GM12864 (cell line): ENCODE results near the gene TMEM131L.

Source experiments
- DNase-seq: peaks from one replicate; pipeline ENCODE4 v3.0.0-alpha.2; 2011; ENCODE audit warnings: low read depth
- H3K4me3 ChIP-seq: 2 replicates; pipeline ENCODE4 v1.5.1; 2011; ENCODE audit warnings: mild to moderate bottlenecking, low read depth, low read length, control low read depth
- CTCF ChIP-seq: IDR thresholded peaks from 2 replicates; pipeline ENCODE4 v1.5.1; 2011; ENCODE audit warnings: low read depth, mild to moderate bottlenecking, moderate library complexity, low read length, control low read depth, inconsistent platforms; ENCODE audit errors: missing control alignments

Gene TMEM131L

DNA sequence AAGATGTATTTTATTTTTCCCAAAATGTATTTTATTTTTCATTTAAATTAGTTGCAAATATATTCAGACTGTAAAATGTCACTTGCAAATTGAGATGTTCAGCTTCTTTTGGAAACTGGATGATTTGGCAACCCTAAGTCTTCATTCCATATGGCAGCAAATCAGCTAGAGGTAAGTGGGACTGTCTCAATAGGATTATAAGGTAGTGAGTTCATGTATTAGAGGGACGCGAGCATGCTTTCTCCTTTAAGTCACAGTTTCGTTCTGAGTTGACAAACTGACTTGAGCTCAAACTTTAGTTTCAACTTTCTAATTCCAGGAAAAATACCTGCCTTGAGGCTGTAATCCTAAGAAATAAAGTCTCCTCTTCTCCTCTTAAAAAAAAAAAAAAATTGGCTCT, 44.2 kb upstream of the TMEM131L start:
- TF ChIP-seq CTCF = no peak
- H3K4me3 ChIP-seq = no peak overlapping the region
- no peak for DNase-seq

GRCh38 chr4:153426207-153426885, 39.8 kb upstream of the TMEM131L start:
- no peak for TF ChIP-seq CTCF
- no peak for DNase-seq
- H3K4me3 ChIP-seq = no peak overlapping the region

DNA sequence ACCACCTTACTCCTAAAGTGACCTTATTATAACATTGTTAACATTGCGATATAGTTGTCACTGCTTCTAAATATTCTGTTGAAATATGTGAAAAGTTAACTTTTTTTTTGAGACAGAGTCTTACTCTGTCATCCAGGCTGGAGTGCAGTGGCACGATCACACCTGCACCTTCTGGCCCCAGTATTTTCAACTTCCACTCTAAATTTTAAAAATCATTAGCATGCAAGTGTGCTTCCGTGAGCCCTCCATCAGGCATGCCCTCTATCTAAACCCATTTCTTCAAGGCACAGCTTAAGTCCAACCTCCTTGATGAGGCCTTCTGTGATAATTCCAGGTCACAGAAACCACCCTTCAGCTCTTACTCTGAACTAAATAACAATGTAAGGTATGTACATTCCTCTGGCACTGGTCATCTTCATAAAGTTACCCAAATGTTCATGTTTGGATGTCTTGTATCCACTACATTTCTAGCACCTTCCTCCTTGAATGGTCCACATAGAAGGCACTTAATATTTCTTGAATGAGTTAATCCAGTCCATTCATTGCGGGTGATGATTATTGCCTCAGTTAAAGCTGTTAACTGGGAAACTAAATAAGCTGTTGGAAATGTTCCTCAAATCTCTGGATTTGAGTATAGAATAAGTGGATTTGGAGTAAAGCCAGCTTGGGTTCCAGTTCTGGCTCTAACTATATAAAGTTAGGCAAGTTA, 38.6 kb upstream of the TMEM131L start:
- no peak overlapping the region for H3K4me3 ChIP-seq
- no peak for DNase-seq
- no peak for TF ChIP-seq CTCF

- H3K4me3 ChIP-seq = no peak overlapping the region
- DNase-seq = no peak
- no peak for TF ChIP-seq CTCF
Observed at GRCh38 chr4:153428941-153429475, 37.2 kb upstream of the TMEM131L start.

GRCh38 chr4:153432965-153433753, 33.0 kb upstream of the TMEM131L start:
- peak overlapping the region; percentile 40 for H3K4me3 ChIP-seq
- TF ChIP-seq CTCF = peak; percentile 87
- DNase-seq = peak; percentile 95

GRCh38 chr4:153433754-153434105, 32.4 kb upstream of the TMEM131L start:
- H3K4me3 ChIP-seq = peak overlapping the region; percentile 40
- TF ChIP-seq CTCF = no peak
- DNase-seq = no peak
